Liver (tissue), 9 donors: Measurements from ENCODE around the gene SCNN1B. TPM values are rescaled to one million over a fixed set of nuclear protein-coding genes. Genes with fewer than 3 reads are reported as not detected.

Experiments
- DNase-seq: peaks from one replicate; pipeline ENCODE4 v3.0.0-alpha.2; 2017; ENCODE audit warnings: low spot score
- H3K27ac ChIP-seq, 2 donors: one replicate each; pipeline ENCODE4 v1.7.0; 2013; ENCODE audit warnings: inconsistent platforms in 2 of 2, low read length in 2 of 2, control low read depth in 1 of 2, low read depth in 1 of 2, mild to moderate bottlenecking in 1 of 2
- H3K27me3 ChIP-seq, 4 donors: one replicate each; pipeline versions ENCODE4 v1.6.1 to v1.7.0; 2013; ENCODE audit warnings: low read length in 3 of 4, inconsistent platforms in 1 of 4, mild to moderate bottlenecking in 1 of 4, moderate library complexity in 1 of 4; ENCODE audit not compliant: control insufficient read depth in 4 of 4, insufficient read depth in 4 of 4
- H3K36me3 ChIP-seq, 4 donors: one replicate each; pipeline versions ENCODE4 v1.6.1 to v1.7.0; 2013; ENCODE audit warnings: low read length in 3 of 4, mild to moderate bottlenecking in 3 of 4, low read depth in 1 of 4, moderate library complexity in 1 of 4; ENCODE audit not compliant: control insufficient read depth in 4 of 4, insufficient read depth in 3 of 4
- H3K4me1 ChIP-seq, 4 donors: one replicate each; pipeline versions ENCODE4 v1.6.1 to v1.7.0; 2013; ENCODE audit warnings: low read length in 3 of 4, mild to moderate bottlenecking in 3 of 4, moderate library complexity in 1 of 4; ENCODE audit not compliant: control insufficient read depth in 4 of 4, insufficient read depth in 4 of 4
- H3K4me3 ChIP-seq, 3 donors: one replicate each; pipeline versions ENCODE4 v1.6.1 to v1.7.0; 2013; ENCODE audit warnings: low read length in 3 of 3, control low read depth in 1 of 3, low read depth in 1 of 3, mild to moderate bottlenecking in 1 of 3
- H3K9ac ChIP-seq, 2 donors: one replicate each; pipeline ENCODE4 v1.7.0; 2013; ENCODE audit warnings: low read length in 2 of 2, mild to moderate bottlenecking in 2 of 2, moderate library complexity in 2 of 2, control low read depth in 1 of 2, low read depth in 1 of 2
- H3K9me3 ChIP-seq, 4 donors: one replicate each; pipeline versions ENCODE4 v1.6.1 to v1.7.0; 2013; ENCODE audit warnings: low read length in 3 of 4; ENCODE audit not compliant: control insufficient read depth in 4 of 4
- EGR1 ChIP-seq, 2 donors: IDR thresholded peaks; 2 replicates each; pipeline ENCODE4 v1.6.1; 2016 to 2018; ENCODE audit warnings: antibody characterized with exemption in 2 of 2, low read depth in 2 of 2
- FOXA1 ChIP-seq: IDR thresholded peaks from 2 replicates; pipeline ENCODE4 v1.6.1; 2016; ENCODE audit warnings: antibody characterized with exemption
- FOXA2 ChIP-seq: IDR thresholded peaks from 2 replicates; pipeline ENCODE4 v1.6.1; 2016; ENCODE audit warnings: antibody characterized with exemption
- GABPA ChIP-seq, 2 donors: IDR thresholded peaks in 1 of 2; conservative IDR thresholded peaks in 1 of 2; 2 replicates each; pipeline ENCODE4 v1.6.1; 2016; ENCODE audit warnings: antibody characterized with exemption in 2 of 2, mild to moderate bottlenecking in 1 of 2, moderate library complexity in 1 of 2
- HNF4A ChIP-seq, 2 donors: conservative IDR thresholded peaks; 2 replicates each; pipeline ENCODE4 v1.6.1; 2016; ENCODE audit warnings: antibody characterized with exemption in 2 of 2, mild to moderate bottlenecking in 2 of 2
- HNF4G ChIP-seq: IDR thresholded peaks from 2 replicates; pipeline ENCODE4 v1.6.1; 2016; ENCODE audit warnings: antibody characterized with exemption
- JUND ChIP-seq, 2 donors: IDR thresholded peaks; 2 replicates each; pipeline ENCODE4 v1.6.1; 2016; ENCODE audit warnings: antibody characterized with exemption in 2 of 2
- NR2F2 ChIP-seq: IDR thresholded peaks from 2 replicates; pipeline ENCODE4 v1.6.1; 2016; ENCODE audit warnings: antibody characterized with exemption
- RAD21 ChIP-seq, 2 donors: IDR thresholded peaks; 2 replicates each; pipeline ENCODE4 v1.6.1; 2016; ENCODE audit warnings: antibody characterized with exemption in 2 of 2, mild to moderate bottlenecking in 2 of 2
- SP1 ChIP-seq: IDR thresholded peaks from 2 replicates; pipeline ENCODE4 v1.6.1; 2018; ENCODE audit warnings: antibody characterized with exemption, mild to moderate bottlenecking
- YY1 ChIP-seq: IDR thresholded peaks from 2 replicates; pipeline ENCODE4 v1.6.1; 2016; ENCODE audit warnings: antibody characterized with exemption, mild to moderate bottlenecking
- WGBS: extraction: QIAGEN DNeasy Blood & Tissue Kit; methylation state at CpG from one replicate; pipeline ENCODE4 v1.1.7; 2013; 5-methylcytosine and 5-hydroxymethylcytosine counted together
- polyA plus RNA-seq, 2 donors: library from polyadenylated mRNA; stranded (reverse) in 1 of 2; unstranded in 1 of 2; fragments of 200-250 nt in 1 of 2; fragments of >200 nt in 1 of 2; fragmentation: Nextera tagmentation in 1 of 2; extraction: Ambion mirVana in 1 of 2; gene quantifications; one replicate each; pipeline versions ENCODE4 v1.2.1 to v1.2.3, GENCODE V29; 2013 to 2015
- total RNA-seq, 2 donors: library from RNA; depleted of rRNA; stranded (reverse); fragments of >200 nt; gene quantifications; one replicate each; pipeline ENCODE4 v1.2.3, GENCODE V29; 2014
- TF ChIP-seq, protein P1 (sequence below): IDR thresholded peaks from 2 replicates; pipeline ENCODE4 v1.6.1; 2016; ENCODE audit warnings: antibody characterized with exemption
- TF ChIP-seq, protein P2 (sequence below): IDR thresholded peaks from 2 replicates; pipeline ENCODE4 v1.6.1; 2016; ENCODE audit warnings: antibody characterized with exemption, mild to moderate bottlenecking
- TF ChIP-seq, protein P3 (sequence below): fragments of 150-350 bp; IDR thresholded peaks from 2 replicates; pipeline ENCODE4 v1.5.1; 2017; ENCODE audit warnings: improper control_type of control experiment, low read depth, low read length; ENCODE audit not compliant: missing input control
- TF ChIP-seq, protein P4 (sequence below): IDR thresholded peaks from 2 replicates; pipeline ENCODE4 v1.6.1; 2016; ENCODE audit warnings: antibody characterized with exemption
- TF ChIP-seq, protein P5 (sequence below): IDR thresholded peaks from 2 replicates; pipeline ENCODE4 v1.6.1; 2016; ENCODE audit warnings: antibody characterized with exemption
- donor health status: healthy.
- donor health status: healthy.
- donor health status: healthy.
- donor health status: healthy.
- donor health status: healthy.

The SCNN1B gene
- total and polyA plus RNA-seq, 4 donors: 0.08 to 0.17 (median 0.14) TPM; not detected in 1

DNA sequence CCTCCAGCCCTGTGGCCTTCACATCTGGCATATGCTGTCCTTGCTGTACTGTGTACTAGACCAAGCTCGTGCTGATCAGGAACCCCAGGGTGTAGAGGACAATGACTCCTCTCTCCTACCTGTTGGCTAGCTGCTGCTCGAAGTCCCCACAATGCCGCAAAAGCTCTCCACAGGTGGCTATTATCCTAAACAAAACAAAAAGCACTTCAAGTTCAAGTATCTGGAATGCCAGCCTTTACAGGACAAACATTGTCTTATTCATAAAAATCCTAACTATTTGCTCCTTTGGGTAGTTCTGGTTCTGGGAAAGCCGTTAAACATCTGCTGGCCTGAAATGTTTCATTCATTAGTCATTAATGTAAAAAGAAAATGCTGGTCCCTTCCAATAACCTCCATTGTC lies 108.1 kb downstream of the SCNN1B start:
- H3K4me3 ChIP-seq: no peak overlapping the region
- peaks cover 15 to 66% (median 41%) of the 10 kb centered on the region in 4 donors for H3K36me3 ChIP-seq
- no peak overlapping the region for H3K9ac ChIP-seq
- H3K4me1 ChIP-seq: no peaks in the 10 kb centered on the region
- no peaks in the 10 kb centered on the region for H3K9me3 ChIP-seq
- H3K27me3 ChIP-seq: no peaks in the 10 kb centered on the region
- H3K27ac ChIP-seq: no peak overlapping the region
- WGBS: 93% methylated on average over 4 of the region's 4 CpGs
- DNase-seq: no peak
- TF ChIP-seq, protein P1, sequence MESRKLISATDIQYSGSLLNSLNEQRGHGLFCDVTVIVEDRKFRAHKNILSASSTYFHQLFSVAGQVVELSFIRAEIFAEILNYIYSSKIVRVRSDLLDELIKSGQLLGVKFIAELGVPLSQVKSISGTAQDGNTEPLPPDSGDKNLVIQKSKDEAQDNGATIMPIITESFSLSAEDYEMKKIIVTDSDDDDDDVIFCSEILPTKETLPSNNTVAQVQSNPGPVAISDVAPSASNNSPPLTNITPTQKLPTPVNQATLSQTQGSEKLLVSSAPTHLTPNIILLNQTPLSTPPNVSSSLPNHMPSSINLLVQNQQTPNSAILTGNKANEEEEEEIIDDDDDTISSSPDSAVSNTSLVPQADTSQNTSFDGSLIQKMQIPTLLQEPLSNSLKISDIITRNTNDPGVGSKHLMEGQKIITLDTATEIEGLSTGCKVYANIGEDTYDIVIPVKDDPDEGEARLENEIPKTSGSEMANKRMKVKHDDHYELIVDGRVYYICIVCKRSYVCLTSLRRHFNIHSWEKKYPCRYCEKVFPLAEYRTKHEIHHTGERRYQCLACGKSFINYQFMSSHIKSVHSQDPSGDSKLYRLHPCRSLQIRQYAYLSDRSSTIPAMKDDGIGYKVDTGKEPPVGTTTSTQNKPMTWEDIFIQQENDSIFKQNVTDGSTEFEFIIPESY: no peak
- no peak for TF ChIP-seq NR2F2
- no peak for TF ChIP-seq SP1
- no peak for TF ChIP-seq EGR1 (IDR thresholded peaks at IDR 0.05; ENCODE audit: low read depth in 2 of 2)
- TF ChIP-seq, protein P2, sequence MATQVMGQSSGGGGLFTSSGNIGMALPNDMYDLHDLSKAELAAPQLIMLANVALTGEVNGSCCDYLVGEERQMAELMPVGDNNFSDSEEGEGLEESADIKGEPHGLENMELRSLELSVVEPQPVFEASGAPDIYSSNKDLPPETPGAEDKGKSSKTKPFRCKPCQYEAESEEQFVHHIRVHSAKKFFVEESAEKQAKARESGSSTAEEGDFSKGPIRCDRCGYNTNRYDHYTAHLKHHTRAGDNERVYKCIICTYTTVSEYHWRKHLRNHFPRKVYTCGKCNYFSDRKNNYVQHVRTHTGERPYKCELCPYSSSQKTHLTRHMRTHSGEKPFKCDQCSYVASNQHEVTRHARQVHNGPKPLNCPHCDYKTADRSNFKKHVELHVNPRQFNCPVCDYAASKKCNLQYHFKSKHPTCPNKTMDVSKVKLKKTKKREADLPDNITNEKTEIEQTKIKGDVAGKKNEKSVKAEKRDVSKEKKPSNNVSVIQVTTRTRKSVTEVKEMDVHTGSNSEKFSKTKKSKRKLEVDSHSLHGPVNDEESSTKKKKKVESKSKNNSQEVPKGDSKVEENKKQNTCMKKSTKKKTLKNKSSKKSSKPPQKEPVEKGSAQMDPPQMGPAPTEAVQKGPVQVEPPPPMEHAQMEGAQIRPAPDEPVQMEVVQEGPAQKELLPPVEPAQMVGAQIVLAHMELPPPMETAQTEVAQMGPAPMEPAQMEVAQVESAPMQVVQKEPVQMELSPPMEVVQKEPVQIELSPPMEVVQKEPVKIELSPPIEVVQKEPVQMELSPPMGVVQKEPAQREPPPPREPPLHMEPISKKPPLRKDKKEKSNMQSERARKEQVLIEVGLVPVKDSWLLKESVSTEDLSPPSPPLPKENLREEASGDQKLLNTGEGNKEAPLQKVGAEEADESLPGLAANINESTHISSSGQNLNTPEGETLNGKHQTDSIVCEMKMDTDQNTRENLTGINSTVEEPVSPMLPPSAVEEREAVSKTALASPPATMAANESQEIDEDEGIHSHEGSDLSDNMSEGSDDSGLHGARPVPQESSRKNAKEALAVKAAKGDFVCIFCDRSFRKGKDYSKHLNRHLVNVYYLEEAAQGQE: no peak
- no peak for TF ChIP-seq YY1

DNA sequence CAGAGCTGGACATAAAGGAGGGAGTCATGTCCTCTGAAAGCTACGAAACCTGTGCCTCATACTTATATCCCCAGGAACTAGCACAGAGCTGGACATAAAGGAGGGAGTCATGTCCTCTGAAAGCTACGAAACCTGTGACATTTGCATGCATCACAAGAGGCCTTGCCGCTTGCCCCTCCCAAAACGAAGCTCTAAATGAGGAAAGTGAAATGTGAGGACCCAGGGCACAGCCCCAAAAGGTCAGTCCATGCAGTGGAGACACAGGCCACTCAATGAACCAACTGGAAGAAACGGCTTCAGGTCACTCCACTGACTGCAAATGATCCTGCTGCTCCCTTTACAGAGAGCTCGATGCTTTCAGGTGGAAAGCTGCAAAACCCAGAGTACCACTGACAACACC lies 112.6 kb downstream of the SCNN1B start:
- H3K9me3 ChIP-seq: no peaks in the 10 kb centered on the region
- WGBS: 88% methylated on average over 6 of the region's 6 CpGs
- H3K4me3 ChIP-seq: no peak overlapping the region
- H3K36me3 ChIP-seq: peaks cover 9 to 50% (median 28%) of the 10 kb centered on the region in 4 donors
- no peaks in the 10 kb centered on the region for H3K27me3 ChIP-seq
- H3K9ac ChIP-seq: no peak overlapping the region
- TF ChIP-seq, protein P3, sequence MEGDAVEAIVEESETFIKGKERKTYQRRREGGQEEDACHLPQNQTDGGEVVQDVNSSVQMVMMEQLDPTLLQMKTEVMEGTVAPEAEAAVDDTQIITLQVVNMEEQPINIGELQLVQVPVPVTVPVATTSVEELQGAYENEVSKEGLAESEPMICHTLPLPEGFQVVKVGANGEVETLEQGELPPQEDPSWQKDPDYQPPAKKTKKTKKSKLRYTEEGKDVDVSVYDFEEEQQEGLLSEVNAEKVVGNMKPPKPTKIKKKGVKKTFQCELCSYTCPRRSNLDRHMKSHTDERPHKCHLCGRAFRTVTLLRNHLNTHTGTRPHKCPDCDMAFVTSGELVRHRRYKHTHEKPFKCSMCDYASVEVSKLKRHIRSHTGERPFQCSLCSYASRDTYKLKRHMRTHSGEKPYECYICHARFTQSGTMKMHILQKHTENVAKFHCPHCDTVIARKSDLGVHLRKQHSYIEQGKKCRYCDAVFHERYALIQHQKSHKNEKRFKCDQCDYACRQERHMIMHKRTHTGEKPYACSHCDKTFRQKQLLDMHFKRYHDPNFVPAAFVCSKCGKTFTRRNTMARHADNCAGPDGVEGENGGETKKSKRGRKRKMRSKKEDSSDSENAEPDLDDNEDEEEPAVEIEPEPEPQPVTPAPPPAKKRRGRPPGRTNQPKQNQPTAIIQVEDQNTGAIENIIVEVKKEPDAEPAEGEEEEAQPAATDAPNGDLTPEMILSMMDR: no peak
- TF ChIP-seq, protein P4, sequence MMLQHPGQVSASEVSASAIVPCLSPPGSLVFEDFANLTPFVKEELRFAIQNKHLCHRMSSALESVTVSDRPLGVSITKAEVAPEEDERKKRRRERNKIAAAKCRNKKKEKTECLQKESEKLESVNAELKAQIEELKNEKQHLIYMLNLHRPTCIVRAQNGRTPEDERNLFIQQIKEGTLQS: no peak
- TF ChIP-seq HNF4G (no peak), GABPA (IDR thresholded peaks at IDR 0.05 in 1 of 2, conservative IDR thresholded peaks at IDR 0.05 in 1 of 2) (no peak), JUND (IDR thresholded peaks at IDR 0.05) (no peak), RAD21 (IDR thresholded peaks at IDR 0.05) (no peak), HNF4A (conservative IDR thresholded peaks at IDR 0.05) (no peak), FOXA1 (no peak), YY1 (no peak), FOXA2 (no peak)
- TF ChIP-seq, protein P1: no peak
- TF ChIP-seq, protein P5, sequence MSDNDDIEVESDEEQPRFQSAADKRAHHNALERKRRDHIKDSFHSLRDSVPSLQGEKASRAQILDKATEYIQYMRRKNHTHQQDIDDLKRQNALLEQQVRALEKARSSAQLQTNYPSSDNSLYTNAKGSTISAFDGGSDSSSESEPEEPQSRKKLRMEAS: no peak
- TF ChIP-seq, protein P2: no peak
- no peak overlapping the region for H3K27ac ChIP-seq
- no peak for DNase-seq
- H3K4me1 ChIP-seq: no peaks in the 10 kb centered on the region
